H1 (cell line): ENCODE measurements around the gene CNKSR2. TPM values are rescaled to one million over a fixed set of nuclear protein-coding genes. Genes with fewer than 3 reads are reported as not detected.

Experiments used
- CTBP2 ChIP-seq: IDR thresholded peaks from 2 replicates; pipeline ENCODE4 v1.7.0; 2011; ENCODE audit warnings: borderline replicate concordance, mild to moderate bottlenecking, moderate library complexity, mixed read lengths, low read length; ENCODE audit not compliant: insufficient read depth, insufficient read length
- RBBP5 ChIP-seq: IDR thresholded peaks from 2 replicates; pipeline ENCODE4 v1.7.1; 2012; ENCODE audit warnings: low read depth, mild to moderate bottlenecking, inconsistent platforms, low read length, moderate library complexity, borderline replicate concordance
- TAF1 ChIP-seq: IDR thresholded peaks from 2 replicates; pipeline ENCODE4 v1.6.1; 2011; ENCODE audit warnings: mild to moderate bottlenecking, low read depth, low read length
- polyA plus RNA-seq, 7 experiments: library from polyadenylated mRNA; depleted of rRNA in 3 of 7; stranded (reverse) in 5 of 7; unstranded in 2 of 7; fragments of >200 nt in 5 of 7; fragments of 200-250 nt in 2 of 7; gene quantifications; 1 replicate in 5 of 7; 2 replicates in 1 of 7; 4 replicates in 1 of 7; pipeline versions ENCODE4 v1.2.1 to v1.2.3, GENCODE V29; 2011 to 2013; ENCODE audit warnings: missing spikeins in 2 of 7, mixed read lengths in 2 of 7
- total RNA-seq: library from RNA; stranded (reverse); fragmentation: NEBNext Ultra II Directional; extraction: Animal tissue kit (Norgen Biotek cat#: 25700); gene quantifications from 2 replicates; pipeline ENCODE4 v1.2.1, GENCODE V29; 2021

Gene CNKSR2
- total and polyA plus RNA-seq, 2 of the 8 experiments (the other 6 are each of a cell fraction or from before 2014, with no cell fraction given), result 5.5 to 16.3 TPM

DNA sequence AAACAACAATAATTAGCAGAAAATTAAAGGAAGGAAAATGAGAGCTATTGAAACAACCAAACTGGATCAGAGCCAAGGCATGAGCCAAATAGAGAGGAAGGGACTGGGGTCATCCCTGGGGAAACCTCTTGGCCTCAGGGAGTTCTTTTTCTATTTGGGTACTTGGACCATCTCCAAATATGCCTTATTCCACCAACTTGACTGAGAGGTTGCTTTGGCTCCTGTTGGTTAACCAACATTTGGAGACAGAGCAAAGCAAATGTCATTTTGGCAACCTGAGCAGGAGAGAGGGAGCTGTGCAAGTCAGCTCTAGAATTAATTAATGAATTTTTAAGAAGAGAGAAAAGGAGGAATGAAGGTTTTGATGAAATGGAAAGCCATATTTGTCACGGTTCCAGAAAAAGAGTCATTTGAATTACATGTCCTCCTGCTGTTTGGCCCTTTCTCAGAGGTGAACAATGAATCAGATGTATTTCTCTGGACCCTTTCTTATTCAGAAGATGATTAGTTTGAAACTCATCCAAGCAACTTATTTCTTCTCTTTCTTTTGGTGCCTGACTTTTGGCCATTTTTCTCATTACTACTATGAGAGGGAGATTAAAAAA is 119.1 kb downstream of the CNKSR2 start (continued):
- TF ChIP-seq CTBP2, result no peak
- TF ChIP-seq TAF1, result no peak
- TF ChIP-seq RBBP5, result no peak
